ENCODE data around the gene TAGAP.
"Not testable (repeated sequence)": the region's sequence is repeated elsewhere in the genome, so short reads cannot be mapped to it uniquely, and the experiment has no call there.

The TAGAP gene

DNA sequence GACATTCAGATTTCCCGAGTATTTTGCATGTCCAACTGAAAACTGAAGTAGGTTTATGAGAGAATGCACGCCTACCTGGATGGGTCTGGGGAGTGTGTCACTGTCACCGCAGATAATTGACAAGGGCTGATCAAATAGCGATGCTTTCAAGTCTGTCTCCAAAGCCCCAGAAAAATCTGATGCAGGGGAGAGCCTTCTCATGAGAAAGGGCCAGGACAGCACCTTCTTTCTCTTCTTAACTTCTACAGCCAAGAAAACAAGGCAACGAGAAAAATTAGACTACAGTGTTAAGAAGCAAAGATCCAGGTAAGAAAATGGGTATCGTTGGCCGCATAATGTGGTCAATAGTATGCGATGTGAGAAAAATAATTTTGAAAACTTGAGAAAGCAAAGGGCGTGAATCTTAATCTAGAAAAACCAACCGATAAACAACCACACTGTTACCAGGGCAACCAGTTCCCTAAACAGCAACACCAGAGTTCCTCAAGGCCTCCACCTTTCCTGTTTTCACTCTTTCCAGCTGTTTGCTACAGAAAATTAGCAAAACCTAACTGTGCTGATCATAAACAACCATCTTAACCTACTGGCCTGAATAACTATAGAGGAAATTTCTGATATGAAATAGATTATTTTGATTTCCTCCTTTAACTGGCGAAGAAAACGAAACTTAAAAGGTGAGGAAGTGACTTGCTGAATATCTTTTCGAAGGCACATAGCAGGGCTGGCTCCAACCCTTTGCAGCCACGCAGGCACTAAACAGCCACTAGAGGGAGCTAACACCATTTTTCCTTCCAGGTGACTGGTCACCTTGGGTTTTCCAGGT lies 2.6 kb downstream of the TAGAP start:
- Mint-ChIP-seq H3K4me1 (peaks cover 70% of the 10 kb centered on the region), H3K4me3 (peak overlapping the region; percentile 88 to 97), H3K9me3 (no peaks in the 10 kb centered on the region), H3K27me3 (no peaks in the 10 kb centered on the region), H3K27ac (peak overlapping the region; percentile 98 to 99)
- DNase-seq (peak; percentile 73 to 84), ATAC-seq (peak; percentile 57)

DNA sequence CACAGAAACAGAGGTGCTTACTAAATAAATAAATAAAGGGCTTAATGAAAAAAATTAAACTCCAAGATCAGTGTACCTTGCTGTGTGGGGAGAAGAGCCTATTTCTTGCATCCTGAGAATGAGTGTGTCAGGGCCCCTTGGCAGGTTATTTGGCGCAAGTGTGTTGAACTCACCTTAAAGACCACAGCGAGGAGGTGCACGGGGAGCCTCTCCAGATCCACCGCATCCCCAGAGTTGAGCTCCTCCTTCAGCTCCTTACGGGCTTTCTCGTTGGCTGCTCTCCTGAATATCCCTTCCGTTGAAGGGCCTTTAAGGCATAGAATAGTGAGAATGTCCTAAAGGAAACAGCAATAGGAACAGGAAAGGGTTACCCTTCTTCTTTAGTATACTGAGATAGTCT lies 3.6 kb downstream of the TAGAP start:
- Mint-ChIP-seq H3K27ac (peak overlapping the region; percentile 98 to 99), H3K27me3 (no peaks in the 10 kb centered on the region), H3K4me1 (peaks cover 69% of the 10 kb centered on the region), H3K9me3 (no peaks in the 10 kb centered on the region), H3K4me3 (peak overlapping the region; percentile 88 to 97)
- ATAC-seq: no peak
- no peak for DNase-seq

DNA sequence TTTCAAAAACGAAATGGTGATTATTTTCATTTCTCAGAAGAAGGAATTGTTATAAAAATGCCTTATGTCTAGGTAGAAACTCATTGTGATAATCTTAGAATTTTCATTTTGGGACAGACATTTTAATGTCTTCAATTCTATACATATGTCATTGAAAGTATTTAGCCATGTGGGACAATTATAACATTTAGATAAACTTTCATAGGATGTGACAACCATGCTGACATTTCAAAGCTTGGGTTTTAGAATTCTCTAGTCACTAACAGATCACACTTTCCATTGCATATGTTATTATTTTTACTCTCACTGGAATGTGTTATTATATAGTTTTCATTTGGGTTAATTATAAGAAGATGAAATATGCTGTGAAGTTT lies 4.9 kb downstream of the TAGAP start:
- Mint-ChIP-seq H3K27me3 (no peaks in the 10 kb centered on the region), H3K27ac (peak overlapping the region; percentile 91 to 95)
- no peak for ATAC-seq

DNA sequence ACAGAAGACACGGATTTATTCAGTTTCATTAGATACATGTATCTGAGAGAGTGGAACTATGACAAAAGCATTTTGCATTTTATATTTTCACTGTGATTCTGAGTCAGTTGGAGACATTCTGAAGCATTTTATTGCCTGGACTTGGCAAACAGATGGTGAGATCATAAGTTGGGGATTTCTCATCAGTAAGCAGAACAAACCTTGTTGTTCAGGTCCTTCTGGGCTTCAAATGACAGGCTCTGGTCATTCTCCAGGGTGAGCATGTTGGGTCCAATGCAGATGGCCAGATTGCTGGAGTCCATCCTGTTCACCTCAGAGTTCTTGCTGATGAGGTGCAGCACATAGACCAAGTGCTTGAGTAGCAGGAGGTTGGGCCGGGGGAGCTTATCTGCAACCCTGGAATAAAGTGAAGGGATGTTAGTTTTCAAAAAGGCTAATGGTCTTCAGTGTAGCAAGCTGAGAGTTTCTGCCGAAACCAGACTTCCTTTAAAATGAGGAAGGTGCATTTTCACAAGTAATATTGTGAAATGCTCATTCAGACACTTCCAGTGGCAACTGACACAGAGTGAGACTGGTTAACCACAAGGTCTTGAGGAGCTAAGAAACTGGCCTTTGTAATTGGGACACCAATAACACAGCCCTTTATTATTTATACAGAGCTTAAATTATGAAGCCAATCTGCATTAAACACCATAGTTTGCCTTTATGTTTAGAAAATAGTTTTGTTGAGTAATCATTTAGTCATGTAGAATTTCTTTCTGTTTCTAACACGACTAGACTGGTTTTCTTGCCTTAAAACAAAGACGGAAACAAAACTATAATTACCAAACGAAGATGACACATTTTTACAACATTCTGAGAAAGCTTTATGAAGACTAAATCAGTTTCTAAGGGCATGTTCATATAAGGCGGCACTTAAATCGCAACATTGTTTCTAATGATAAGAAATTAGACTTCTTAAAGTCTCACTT lies 5.6 kb downstream of the TAGAP start:
- peak overlapping the region; percentile 91 to 95 for H3K27ac Mint-ChIP-seq
- peak overlapping the region; percentile 67 to 97 for H3K4me3 Mint-ChIP-seq
- H3K27me3 Mint-ChIP-seq: no peaks in the 10 kb centered on the region
- H3K9me3 Mint-ChIP-seq: no peaks in the 10 kb centered on the region
- DNase-seq (peak in 1 of 2 donors; percentile 53), ATAC-seq (peak; percentile 80)
- peaks cover 71% of the 10 kb centered on the region for H3K4me1 Mint-ChIP-seq

More for the DNA sequence above, 4.9 kb downstream of the TAGAP start:
- peak overlapping the region; percentile 88 to 97 for H3K4me3 Mint-ChIP-seq
- DNase-seq: no peak
- H3K4me1 Mint-ChIP-seq: peaks cover 70% of the 10 kb centered on the region
- no peaks in the 10 kb centered on the region for H3K9me3 Mint-ChIP-seq

GRCh38 chr6:159038318-159038717 lies 6.5 kb downstream of the TAGAP start:
- H3K4me3 Mint-ChIP-seq: peak overlapping the region; percentile 31 to 97
- H3K4me1 Mint-ChIP-seq: peaks cover 71% of the 10 kb centered on the region
- ATAC-seq, H3K27me3 Mint-ChIP-seq, H3K27ac Mint-ChIP-seq, DNase-seq, H3K9me3 Mint-ChIP-seq: not testable (repeated sequence)

DNA sequence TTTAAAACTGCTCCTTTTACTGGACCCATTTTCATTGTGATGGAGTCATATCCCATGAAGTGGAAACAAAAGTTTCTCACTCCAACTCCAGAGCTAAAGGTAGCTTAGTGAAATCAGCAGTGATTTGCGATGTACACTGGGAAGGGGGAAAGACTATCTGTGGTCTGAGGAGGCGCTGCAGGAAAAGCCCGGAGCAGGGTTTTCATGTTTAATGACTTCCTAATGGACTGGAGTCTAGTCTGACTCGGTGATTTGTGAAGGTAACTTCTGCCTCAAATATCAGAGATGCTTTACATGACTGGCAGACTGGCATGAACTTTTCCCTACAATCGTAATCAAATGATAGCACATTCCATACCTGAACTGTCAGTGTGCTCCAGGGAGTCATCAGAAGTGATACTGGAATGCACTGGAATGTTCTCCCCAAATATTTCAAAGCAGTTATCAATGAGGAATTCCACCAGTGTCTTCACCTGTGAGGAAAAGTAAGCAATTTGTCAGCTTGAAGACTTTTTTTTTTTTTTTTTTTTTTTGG lies 7.0 kb downstream of the TAGAP start:
- H3K9me3 Mint-ChIP-seq: no peaks in the 10 kb centered on the region
- no peak overlapping the region for H3K27ac Mint-ChIP-seq
- H3K27me3 Mint-ChIP-seq: no peaks in the 10 kb centered on the region
- ATAC-seq: no peak
- peak overlapping the region; percentile 27 to 97 for H3K4me3 Mint-ChIP-seq
- DNase-seq: no peak
- H3K4me1 Mint-ChIP-seq: peaks cover 71% of the 10 kb centered on the region

DNA sequence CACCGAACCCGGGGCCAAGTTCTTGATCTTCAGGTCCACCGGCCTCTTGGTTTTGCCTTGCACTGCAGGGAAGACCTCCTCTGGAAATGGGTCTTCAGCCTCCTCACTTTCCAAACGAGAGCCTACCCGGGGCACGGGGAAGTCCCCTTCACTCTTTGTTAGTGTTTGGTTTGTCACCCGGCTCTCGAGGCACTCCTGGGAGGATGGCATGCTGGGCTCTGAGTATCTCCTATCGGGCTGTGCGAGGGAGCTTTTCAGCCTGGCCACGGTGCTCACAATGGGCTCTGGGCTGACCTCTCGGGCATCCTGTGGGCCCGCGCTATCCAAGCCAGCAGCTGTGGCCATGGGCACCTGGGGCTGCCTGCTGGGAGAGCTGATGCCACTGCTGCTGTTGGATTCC lies 8.1 kb downstream of the TAGAP start:
- H3K9me3 Mint-ChIP-seq: no peaks in the 10 kb centered on the region
- no peaks in the 10 kb centered on the region for H3K27me3 Mint-ChIP-seq
- ATAC-seq (no peak), DNase-seq (no peak)
- peak overlapping the region in 1 of 2 donors; percentile 61 for H3K27ac Mint-ChIP-seq
- H3K4me3 Mint-ChIP-seq: peak overlapping the region; percentile 59 to 62
- H3K4me1 Mint-ChIP-seq: peaks cover 62% of the 10 kb centered on the region

DNA sequence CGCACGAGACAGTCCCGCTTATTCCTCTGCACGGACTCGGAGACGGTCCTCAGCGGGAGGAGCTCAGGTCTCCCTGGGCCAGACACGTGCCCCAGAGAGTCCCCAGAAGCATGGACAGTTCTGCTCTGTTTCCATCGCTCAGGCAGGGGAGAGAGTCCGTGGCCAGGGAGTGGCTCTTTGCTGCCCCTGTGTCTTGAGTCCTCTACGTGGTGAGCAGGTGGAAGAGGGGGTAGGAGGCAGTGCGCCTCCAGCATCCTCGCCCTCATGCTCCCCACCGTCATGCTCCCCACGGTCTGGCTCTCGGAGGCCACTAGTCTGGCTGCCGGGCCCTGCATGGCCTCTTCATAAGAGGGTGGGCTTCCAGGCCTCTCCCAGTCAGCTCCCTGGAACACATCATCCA lies 8.9 kb downstream of the TAGAP start:
- H3K4me3 Mint-ChIP-seq: no peak overlapping the region
- H3K27ac Mint-ChIP-seq: no peak overlapping the region
- DNase-seq (no peak), ATAC-seq (no peak)
- no peaks in the 10 kb centered on the region for H3K27me3 Mint-ChIP-seq
- H3K4me1 Mint-ChIP-seq: peaks cover 54% of the 10 kb centered on the region
- H3K9me3 Mint-ChIP-seq: no peaks in the 10 kb centered on the region

DNA sequence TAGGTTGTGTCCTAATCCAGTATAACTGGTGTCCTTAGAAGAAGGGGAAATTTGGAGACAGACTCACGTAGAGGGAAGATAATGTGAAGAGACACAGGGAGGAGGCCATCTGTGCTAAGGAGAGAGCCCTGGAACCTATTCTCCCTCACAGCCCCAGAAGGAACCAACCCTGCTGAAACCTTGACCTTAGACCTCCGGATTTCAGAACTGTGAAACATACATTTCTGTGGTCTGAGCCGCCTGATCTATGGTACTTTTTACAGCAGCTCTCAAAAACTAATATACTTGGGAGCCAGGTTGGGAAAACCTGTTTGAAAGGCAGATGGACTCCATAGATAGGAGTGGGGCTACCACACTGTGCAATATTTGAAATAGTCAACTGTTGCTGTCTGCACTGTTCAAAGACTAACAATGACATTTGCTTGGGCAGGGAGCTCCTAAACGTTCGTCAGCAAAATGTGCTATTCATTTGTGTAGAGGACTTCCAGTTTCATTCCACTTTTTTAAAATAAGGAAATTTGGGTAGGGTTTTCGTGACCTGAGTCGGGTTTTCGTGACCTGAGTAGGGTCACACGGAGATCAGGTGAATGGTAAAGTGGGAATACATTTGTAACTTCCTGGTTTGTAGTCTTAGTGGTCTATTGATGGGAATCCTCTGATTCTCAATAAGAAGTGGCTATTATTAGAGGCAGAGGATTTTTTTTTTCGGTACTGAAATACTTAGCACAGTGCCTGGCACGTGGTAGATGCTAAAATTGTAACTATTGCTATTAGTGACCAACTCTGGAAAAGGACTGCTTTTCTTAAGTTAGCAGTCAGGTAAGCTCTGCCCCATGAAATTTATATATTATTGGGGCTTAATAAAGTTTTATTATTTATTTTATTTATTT lies 11.4 kb downstream of the TAGAP start:
- Mint-ChIP-seq H3K9me3 (no peaks in the 10 kb centered on the region), H3K4me1 (peaks cover 35% of the 10 kb centered on the region), H3K27ac (peak overlapping the region in 1 of 2 donors; percentile 38), H3K27me3 (no peaks in the 10 kb centered on the region), H3K4me3 (no peak overlapping the region)
- peak; percentile 53 for ATAC-seq
- DNase-seq: no peak

- Mint-ChIP-seq H3K4me3 (no peak overlapping the region), H3K9me3 (no peaks in the 10 kb centered on the region), H3K27ac (no peak overlapping the region), H3K27me3 (no peaks in the 10 kb centered on the region), H3K4me1 (peaks cover 19% of the 10 kb centered on the region)
- no peak for DNase-seq
- no peak for ATAC-seq
These were observed 12.9 kb downstream of the TAGAP start for GRCh38 chr6:159031846-159032245.

GRCh38 chr6:159030168-159030567 lies 14.6 kb downstream of the TAGAP start:
- ATAC-seq (no peak), DNase-seq (no peak)
- H3K4me1 Mint-ChIP-seq: peaks cover 4% of the 10 kb centered on the region
- H3K27me3 Mint-ChIP-seq: no peaks in the 10 kb centered on the region
- no peak overlapping the region for H3K27ac Mint-ChIP-seq
- H3K9me3 Mint-ChIP-seq: peaks cover 9 to 10% of the 10 kb centered on the region in 2 donors
- no peak overlapping the region for H3K4me3 Mint-ChIP-seq

DNA sequence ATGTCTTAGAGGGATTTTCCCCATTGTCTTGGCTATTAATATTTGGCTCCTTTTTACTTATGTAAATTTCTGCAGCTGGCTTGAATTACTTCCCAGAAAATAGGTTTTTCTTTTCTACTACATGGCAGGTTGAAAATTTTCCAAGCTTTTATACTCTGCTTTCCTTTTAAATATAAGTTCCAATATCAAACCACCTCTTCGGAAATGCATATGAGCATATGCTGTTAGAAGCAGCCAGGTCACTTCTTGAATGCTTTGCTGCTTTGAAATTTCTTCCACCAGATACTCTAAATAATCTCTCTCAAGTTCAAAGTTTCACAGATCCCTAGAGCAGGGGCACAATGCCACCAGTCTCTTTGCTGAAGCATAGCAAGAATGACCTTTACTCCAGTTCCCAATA lies 19.6 kb downstream of the TAGAP start:
- H3K27ac Mint-ChIP-seq, H3K27me3 Mint-ChIP-seq, H3K4me3 Mint-ChIP-seq, DNase-seq, ATAC-seq: not testable (repeated sequence)
- peaks cover 30 to 44% of the 10 kb centered on the region in 2 donors for H3K9me3 Mint-ChIP-seq
- H3K4me1 Mint-ChIP-seq: peaks cover 29% of the 10 kb centered on the region

DNA sequence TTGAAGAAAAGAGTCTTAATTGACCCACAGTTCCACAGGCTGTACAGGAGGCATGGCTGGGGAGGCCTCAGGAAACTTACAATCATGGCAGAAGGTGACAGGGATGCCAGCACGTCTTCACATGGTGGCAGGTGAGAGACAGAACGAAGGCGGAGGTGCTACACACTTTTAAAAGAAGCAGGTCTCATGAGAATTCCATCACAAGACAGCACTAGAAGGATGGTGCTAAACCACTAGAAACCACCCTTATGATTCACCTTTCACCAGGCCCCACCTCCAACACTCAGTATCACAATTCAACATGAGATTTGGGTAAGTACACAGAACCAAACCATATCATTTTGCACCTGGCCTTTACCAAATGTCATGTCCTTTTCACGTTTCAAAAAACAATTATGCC lies 20.9 kb downstream of the TAGAP start:
- no peaks in the 10 kb centered on the region for H3K27me3 Mint-ChIP-seq
- H3K4me1 Mint-ChIP-seq: peaks cover 41% of the 10 kb centered on the region
- peak overlapping the region in 1 of 2 donors; percentile 88 for H3K27ac Mint-ChIP-seq
- ATAC-seq (peak; percentile 98), DNase-seq (peak in 1 of 2 donors; percentile 43)
- no peak overlapping the region for H3K4me3 Mint-ChIP-seq
- peaks cover 30 to 49% of the 10 kb centered on the region in 2 donors for H3K9me3 Mint-ChIP-seq

DNA sequence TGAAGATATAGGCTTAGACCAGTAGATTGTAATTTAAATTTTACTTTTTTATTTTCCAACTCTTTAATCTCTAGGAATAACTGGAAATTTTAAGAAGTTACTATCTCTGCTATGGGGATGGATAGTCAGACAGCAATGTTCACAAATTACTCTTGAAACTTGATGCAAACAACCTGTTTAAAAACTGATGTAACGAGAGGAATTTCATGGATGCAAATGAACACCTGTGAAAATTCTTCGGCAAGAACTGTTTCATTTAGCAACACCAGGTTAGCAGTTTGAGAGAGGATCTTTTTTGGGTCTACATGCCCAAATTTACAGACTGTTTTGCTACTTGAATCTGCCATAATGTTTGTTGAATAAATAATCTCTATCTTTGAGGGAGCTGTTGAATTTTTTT lies 24.8 kb downstream of the TAGAP start:
- Mint-ChIP-seq H3K27ac (no peak overlapping the region), H3K27me3 (no peaks in the 10 kb centered on the region), H3K4me3 (no peak overlapping the region), H3K9me3 (peaks cover 20 to 38% of the 10 kb centered on the region in 2 donors), H3K4me1 (peaks cover 63% of the 10 kb centered on the region)
- no peak for DNase-seq
- ATAC-seq: no peak

All from stimulated activated naive CD8-positive, alpha-beta T cell treated with anti-CD3 and anti-CD28 coated beads, Interleukin-15, amount 100 ng/mL, for 72 hours (primary cell).